Neural progenitor cell (in vitro differentiated cells): Measurements from ENCODE around the gene BEND4.

Source experiments
- CTCF ChIP-seq: fragments of 200-600 bp; sonication (generic); IDR thresholded peaks from 2 replicates; pipeline ENCODE4 v1.5.1; 2017; ENCODE audit warnings: antibody characterized with exemption, mild to moderate bottlenecking
- EZH2 ChIP-seq: fragments of 200-600 bp; sonication (generic); IDR thresholded peaks from 2 replicates; pipeline ENCODE4 v1.6.1; 2017; ENCODE audit warnings: antibody characterized with exemption, mild to moderate bottlenecking, moderate library complexity
- EZH2phosphoT487 ChIP-seq: fragments of 200-600 bp; sonication (generic); IDR thresholded peaks from 2 replicates; pipeline ENCODE4 v1.6.1; 2017; ENCODE audit warnings: antibody characterized with exemption

GRCh38 chr4:42172921-42173320, 20.5 kb upstream of the BEND4 start:
- TF ChIP-seq CTCF (no peak), EZH2 (no peak), EZH2phosphoT487 (no peak)
